Stimulated activated CD4-positive, alpha-beta T cell treated with anti-CD3 and anti-CD28 coated beads, Interleukin-4, amount 100 ng/mL, for 1 hour (primary cell): Measurements from ENCODE around the gene SH3BP5.
A peak's percentile ranks its signal among the peaks of the same experiment; 100 is the strongest.

ENCODE experiments used
- DNase-seq: peaks from one replicate; pipeline ENCODE4 v3.0.0-alpha.2; 2020

The SH3BP5 gene

DNA sequence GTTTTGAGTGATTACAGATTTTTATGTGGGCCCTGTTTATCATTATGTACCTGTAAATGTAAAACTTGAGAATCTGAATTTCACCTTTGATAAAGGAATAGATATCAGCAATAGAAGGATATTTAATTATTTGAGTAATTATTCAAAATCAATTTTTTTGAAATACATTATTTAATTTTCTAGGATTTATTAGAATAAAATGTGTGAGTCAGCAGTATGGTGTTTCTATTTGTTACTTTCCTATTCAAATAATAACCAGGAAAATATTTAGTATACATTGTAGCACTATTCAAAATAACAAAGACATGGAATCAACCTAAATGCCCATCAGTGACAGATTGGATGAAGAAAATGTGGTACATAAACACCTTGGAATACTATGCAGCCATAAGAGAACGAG is 104.2 kb downstream of the SH3BP5 start:
- no peak for DNase-seq

DNA sequence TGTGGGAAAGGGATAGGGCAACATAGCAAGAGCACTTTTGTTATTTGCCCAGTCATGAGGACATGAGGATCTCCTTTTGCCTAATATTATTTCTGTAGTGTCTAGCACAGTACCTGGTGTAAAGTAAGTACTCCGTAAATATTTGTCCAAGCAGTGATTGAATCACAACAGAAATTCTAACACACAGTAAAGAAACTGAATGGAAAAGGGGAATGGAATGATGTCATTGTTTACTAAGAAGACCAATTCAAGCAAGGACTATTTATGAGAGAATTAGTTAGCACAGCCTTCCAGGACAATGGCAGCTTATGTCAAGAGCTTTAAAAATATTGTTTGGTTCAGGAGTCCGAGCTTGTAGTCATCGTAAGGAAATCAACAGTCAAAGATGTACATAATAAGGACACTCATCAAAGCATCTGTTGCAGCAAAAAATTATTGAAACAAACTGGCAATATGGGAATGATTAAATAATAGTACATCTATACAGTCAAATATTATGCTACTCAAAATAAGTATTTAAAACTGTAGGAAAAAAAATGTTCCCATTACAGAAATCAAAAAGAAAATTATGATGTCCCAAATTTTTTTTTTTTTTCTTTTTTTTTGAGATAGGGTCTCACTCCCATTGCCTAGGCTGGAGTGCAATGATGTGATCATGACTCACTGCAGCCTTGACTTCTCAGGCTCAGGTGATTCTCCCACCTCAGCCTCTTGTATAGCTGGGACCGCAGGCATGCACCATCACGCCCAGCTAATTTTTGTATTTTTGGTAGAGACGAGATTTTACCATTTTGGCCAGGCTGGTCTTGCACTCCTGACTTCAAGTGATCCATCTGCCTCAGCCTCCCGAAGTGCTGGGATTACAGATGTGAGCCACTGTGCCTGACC is 108.5 kb downstream of the SH3BP5 start:
- no peak for DNase-seq

DNA sequence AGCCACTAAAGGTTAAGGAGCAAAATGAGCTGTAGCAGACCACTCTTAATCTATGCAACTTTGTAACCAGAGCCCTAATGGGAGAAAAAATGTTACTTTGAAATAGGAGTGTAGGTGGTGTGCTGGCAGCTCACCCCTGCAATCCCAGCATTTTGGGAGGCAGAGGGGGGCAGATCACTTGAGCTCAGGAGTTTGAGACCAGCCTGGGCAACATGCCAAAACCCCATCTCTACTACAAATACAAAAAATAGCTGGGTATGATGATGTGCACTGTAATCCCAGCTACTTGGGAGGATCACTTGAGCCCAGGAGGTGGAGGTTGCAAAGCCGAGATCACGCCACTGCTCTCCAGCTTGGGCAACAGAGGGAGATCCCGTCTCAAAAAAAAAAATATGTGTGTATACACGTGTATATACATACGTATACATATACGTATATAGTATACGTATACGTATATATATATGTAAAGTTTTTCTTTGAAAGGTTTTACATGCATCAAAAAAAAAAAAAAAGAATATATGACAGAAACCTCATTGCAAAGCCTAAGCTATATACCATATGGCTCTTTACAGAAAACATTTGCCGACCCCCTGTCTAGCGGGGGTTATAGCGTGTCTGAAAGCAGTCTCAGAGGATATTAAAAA is 110.7 kb downstream of the SH3BP5 start:
- DNase-seq, result no peak

DNA sequence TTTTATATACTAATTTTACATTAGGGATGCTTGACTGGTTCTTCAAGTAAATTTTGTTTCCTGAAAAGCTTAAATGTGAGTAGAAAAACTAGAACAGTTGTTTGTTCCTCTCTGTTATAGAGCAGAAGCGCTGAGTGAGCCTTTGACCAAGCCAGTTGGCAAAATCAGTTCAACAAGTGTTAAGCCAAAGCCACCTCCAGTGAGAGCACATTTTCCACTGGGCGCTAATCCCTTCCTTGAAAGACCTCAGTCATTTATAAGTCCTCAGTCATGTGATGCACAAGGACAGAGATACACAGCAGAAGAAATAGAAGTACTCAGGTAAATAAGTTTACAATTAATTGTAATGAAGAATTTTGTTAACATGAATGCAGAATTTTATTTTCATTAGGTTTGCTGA is 111.7 kb downstream of the SH3BP5 start:
- DNase-seq, result no peak

DNA sequence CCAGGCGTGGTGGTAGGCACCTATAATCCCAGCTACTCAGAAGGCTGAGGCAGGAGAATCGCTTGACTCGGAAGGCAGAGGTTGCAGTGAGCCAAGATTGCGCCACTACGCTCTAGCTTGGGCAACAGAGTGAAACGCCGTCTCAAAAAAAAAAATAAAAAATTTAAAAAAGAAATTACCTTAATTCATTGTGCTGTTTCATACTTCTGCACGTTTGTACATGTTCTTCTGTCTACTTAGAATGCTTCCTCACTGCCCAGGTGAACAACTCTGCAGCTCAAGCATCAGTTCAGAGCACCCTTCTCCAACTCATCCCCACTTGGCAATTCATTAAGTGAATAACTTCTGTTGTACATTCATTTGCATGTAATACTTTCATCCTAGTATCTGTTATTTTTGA is 112.3 kb downstream of the SH3BP5 start:
- DNase-seq, result no peak

DNA sequence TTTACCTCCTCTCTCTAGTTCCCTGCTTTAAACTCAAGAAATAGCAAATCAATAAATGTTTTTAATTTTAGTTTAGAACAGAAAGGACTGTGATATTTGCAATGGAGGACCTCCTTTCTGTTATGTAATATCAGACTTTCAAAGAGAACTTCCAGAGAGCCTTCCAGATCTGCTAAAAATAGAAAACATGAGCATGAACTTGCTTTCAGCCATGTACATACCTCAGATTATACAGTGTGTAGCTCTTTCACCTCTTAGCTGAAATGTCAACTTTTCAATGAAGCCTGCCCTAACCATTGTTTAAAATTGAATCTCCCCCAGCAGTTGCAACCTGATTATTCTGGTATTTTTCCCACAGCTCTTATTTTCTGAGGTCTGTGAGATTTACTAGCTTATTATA is 113.7 kb downstream of the SH3BP5 start:
- no peak for DNase-seq

DNA sequence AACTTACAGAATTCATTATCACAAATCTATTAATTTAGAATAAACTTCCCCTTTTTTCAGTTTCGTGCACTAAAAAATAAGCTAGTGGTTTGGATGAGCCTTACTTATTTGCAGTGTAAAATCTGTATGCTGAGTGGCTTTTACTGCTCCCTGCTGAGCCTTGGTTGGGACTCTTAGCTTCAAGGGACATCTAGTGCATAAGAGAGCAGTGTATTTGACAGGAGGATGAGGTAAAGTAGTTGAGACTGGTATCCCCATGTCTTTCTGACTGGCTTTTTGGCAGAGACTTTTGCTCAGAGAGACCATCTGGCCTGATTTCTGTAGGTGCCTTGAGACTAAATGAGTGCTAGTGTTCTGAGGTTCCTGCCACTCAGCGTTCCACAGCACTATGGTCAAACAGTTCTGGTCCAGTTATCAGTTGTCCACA is 114.5 kb downstream of the SH3BP5 start:
- DNase-seq, result no peak

DNA sequence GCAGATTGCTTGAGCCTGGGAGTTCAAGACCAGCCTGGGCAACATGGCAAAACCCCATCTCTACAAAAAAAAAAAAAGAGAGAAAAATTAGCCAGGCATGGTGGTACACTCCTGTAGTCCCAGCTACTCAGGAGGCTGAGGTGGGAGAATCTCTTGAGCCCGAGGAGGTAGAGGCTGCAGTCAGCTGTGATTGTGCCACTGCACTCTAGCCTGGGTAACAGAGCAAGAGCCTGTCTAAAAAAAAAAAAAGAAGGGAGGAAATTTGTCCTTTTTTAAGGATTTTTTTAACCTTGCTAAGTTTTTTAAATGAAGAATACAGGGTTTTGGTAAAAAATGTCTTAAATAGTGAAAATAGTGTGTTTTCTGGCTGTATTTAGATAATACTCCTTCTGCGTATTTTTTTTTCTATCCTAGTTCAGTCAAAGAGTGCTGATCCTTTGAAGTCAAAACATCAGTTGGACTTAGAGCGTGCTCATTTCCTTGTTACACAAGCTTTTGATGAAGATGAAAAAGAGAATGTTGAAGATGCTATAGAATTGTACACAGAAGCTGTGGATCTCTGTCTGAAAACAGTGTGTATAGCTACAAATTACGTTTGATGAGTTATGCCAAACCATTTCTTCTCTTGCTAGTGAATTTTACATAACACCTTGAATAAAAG is 115.2 kb downstream of the SH3BP5 start:
- DNase-seq, result no peak

DNA sequence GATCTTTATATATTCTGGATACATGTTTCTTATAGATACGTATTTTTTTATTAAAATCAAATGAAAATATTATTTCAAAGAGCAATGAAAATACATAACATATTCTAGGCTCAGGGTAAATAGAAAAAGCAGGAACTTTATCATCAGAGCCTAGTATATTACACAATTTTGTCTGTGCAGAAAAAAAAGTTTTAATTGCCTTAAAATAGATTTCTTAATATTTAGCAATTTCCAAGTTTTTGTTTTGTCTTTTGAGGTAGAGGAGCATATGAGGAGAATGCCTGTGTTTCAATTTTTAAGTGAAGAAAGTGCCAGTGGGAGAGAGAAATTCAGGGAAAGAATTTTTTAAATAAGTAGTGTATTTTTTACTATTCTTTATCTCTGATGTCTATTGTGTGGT is 115.9 kb downstream of the SH3BP5 start:
- no peak for DNase-seq

DNA sequence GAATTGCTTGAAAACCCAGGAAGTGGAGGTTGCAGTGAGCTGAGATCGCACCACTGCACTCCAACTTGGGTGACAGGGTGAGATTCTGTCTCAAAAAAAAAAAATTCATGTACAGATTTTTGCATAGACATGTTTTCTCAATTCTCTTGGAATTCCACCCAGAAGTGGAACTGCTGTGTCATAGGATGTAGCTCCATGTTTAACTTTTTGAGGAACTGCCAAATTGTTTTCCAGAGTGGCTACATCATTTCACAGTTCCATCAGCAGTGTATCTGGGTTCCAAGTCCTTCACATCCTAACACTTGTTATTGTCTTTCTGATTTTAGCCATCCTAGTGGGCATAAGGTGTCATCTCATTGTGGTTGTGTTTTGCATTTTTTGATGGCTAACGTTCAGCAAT is 116.4 kb downstream of the SH3BP5 start:
- no peak for DNase-seq

DNA sequence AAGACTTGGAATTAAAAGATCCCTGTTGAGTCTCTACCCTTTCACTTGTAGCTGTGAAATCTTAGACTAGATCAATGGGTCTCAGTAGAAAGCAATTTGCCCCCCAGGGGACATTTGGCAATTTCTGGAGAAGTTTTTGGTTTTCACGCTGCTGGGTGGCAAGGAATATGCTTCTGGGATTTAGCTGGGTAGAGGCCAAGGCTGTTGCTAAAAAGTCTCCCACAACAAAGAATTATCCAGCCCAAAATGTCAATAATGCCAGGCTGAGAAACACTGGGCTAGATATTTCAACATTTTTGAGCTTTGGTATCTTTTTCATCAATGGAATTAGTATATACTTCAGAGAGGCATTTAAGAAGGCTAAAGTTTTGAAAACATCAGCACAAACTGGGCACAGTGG is 117.6 kb downstream of the SH3BP5 start:
- DNase-seq, result no peak

DNA sequence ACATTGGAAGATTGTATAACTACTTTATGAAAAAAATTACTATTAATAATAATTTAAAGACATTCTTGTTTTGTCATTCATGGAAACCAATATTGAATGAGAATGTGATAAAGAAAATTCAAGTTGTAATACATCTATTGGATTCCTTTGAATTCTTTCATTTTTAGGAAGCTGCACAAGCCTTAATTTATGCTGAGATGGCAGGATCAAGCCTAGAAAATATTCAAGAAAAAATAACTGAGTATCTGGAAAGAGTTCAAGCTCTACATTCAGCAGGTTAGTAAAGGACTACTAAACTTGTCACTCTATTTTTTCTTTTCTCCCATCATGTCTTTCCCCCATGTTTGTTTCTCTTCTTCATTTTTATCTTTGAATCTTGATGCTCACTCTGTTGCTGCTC is 120.4 kb downstream of the SH3BP5 start:
- DNase-seq, result no peak

DNA sequence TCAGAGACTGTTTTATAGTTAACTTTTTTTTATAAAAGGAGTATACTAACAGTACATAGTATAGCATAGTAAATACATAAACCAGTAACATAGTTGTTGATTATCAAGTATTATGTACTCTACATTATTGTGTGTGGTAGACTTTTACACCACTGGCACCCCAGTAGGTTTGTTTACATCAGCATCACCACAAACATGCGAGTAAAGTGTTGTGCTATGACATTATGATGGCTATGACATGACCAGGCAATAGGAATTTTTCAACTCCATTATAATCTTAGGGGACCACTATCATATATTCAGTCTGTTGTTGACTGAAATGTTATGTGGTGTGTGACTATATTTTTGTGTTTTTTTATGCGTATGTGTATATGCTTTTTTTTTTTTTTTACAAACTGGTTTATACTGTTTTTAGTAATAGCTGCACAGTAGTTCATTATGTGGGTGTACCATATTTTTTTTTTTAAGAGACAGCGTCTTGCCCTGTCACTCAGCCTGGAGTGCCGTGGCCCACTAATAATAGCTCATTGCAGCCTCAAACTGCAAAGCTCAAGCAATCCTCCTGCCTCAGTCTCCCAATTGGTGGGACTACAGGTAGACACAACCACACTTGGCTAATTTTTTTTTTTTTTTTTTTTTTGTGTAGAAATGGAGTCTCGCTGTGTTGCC is 124.4 kb downstream of the SH3BP5 start:
- no peak for DNase-seq

DNA sequence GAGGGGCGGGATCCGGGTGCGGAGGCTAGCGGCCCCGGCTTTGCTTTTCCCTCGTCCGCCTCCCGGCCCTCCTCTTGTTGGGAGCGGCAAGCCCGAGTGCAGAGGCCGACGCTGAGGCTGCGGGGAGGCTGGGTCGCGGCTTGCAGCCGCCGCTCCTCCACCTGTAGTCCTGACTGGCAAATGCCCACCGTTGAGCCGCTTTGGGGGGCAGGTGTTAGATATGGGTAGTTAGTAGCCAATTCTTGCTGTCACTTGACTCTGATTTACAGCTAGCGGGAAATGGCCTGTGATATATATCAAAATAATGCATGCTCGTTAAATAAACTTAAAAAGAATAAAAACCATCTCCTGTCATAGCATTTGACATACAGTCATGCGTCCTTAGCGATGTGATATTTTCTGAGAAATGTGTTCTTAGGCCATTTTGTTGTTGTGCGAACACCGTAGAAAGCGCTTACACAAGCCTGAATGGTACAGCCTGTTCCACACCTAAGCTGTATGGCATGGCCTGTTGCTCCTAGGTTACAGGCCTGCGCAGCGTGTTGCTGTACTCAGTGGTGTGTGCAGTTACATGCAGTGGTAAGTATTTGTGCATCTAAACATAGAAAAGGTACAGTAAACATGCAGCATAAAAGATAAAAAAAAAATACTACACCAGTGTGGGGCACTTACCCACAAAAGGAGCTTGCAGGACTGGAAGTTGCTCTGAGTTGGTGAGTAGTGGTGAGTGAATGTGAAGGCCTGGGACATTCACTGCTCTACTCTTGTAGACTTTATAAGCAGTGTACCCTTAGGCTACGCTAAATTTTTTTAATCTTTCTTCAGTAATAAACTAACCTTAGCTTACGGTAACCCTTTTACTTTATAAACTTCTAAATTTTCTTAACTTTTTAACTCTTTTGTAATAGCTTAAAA is 125.5 kb downstream of the SH3BP5 start:
- peak; percentile 12 for DNase-seq

DNA sequence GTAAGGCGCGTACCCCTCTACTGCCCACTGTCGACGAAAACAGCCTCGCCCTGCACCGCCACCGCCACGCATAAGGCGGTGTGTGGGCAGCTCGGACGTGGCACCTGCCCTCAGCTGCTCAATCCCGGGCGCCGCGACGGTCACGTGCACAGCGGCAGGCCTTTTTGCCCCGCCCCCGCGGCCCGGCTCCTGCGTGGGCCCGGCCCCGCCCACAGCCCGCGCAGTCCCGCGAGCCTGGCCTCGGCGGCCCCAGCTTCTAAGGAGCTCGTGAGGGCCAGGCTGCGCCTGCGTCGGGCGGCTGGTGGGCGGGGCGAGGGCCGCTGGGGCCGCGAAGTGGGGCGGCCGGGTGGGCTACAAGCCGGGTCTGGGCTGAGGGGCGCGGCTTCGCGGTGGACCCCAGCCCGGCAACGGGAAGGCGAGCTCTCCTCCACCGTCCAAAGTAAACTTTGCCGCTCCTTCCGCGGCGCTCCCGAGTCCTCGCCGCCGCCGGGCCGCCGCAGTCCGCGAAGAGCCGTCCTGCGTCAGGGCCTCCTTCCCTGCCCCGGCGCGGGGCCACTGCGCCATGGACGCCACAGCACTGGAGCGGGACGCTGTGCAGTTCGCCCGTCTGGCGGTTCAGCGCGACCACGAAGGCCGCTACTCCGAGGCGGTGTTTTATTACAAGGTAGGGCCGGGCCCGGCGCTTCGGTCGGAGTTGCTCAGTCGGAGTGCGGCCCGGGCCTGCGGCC is 126.3 kb downstream of the SH3BP5 start, which contains the start of gene CAPN7:
Gene CAPN7 (plus strand): TSS at position 313 of the 728 bp plus-strand sequence. CDS start 250 bp downstream, at position 563.
- peak; percentile 95 for DNase-seq

DNA sequence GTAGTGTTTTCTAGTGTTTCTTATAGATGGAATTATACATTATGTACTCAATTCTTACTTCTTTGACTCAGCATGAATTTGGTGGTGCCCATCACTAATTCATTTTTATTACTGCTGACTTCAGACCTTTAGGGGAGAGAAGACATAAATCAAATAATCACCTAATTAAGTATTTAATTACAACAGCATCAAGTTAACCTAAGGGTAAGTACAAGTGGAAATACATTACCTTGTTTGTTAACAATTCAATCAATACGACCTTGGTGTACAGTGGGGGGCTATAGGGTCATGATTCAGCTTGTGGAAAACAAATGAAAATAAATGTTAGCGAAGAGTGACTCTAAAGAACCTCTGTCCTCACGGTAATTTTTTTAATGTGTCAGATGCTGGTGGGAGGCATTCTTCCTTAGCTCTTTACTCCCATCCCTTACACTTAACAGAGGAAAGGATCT is 126.9 kb downstream of the SH3BP5 start:
- DNase-seq, result no peak
